Activated T-helper 1 cell treated with anti-CD3 and anti-CD28 coated beads, Interleukin-12 subunit alpha, Interleukin-12 subunit beta, Interleukin-2, Interleukin-4 antibody, amounts not matched to agents 30 ng/mL and 10 ng/mL and 1 ng/mL, durations not matched to agents 14 hours and 24 hours and 36 hours (primary cell): Measurements from ENCODE around the gene AQP6. TPM values are rescaled to one million over a fixed set of nuclear protein-coding genes. Genes with fewer than 3 reads are reported as not detected.

Source experiments
- DNase-seq: peaks from one replicate; pipeline ENCODE4 v3.0.0; 2021; ENCODE audit warnings: low spot score
- H3K27ac Mint-ChIP-seq: one replicate; pipeline ENCODE4 v1.8.0; 2021; ENCODE audit warnings: mild to moderate bottlenecking, mixed read lengths
- H3K27me3 Mint-ChIP-seq: one replicate; pipeline ENCODE4 v1.8.0; 2022; ENCODE audit warnings: mild to moderate bottlenecking, moderate library complexity, mixed read lengths; ENCODE audit not compliant: insufficient read depth
- H3K36me3 Mint-ChIP-seq: one replicate; pipeline ENCODE4 v1.8.0; 2021; ENCODE audit warnings: low read depth, mixed read lengths
- H3K4me1 Mint-ChIP-seq: one replicate; pipeline ENCODE4 v1.8.0; 2021; ENCODE audit warnings: low read depth, mixed read lengths
- H3K4me3 Mint-ChIP-seq: one replicate; pipeline ENCODE4 v1.8.0; 2021; ENCODE audit warnings: mild to moderate bottlenecking, moderate library complexity, mixed read lengths
- H3K9me3 Mint-ChIP-seq: one replicate; pipeline ENCODE4 v1.8.0; 2021; ENCODE audit warnings: mixed read lengths
- intact Hi-C: fragments of 100-400 bp; cut with micrococcal nuclease; formaldehyde crosslinking; loops from one replicate; pipeline ENCODE4 v1.15.1; 2024
- total RNA-seq: library from RNA; stranded (reverse); gene quantifications from 2 replicates; pipeline ENCODE4 v1.2.3, GENCODE V29; 2022

Gene AQP6, protein sequence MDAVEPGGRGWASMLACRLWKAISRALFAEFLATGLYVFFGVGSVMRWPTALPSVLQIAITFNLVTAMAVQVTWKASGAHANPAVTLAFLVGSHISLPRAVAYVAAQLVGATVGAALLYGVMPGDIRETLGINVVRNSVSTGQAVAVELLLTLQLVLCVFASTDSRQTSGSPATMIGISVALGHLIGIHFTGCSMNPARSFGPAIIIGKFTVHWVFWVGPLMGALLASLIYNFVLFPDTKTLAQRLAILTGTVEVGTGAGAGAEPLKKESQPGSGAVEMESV
- not detected in 2 replicates for total RNA-seq

DNA sequence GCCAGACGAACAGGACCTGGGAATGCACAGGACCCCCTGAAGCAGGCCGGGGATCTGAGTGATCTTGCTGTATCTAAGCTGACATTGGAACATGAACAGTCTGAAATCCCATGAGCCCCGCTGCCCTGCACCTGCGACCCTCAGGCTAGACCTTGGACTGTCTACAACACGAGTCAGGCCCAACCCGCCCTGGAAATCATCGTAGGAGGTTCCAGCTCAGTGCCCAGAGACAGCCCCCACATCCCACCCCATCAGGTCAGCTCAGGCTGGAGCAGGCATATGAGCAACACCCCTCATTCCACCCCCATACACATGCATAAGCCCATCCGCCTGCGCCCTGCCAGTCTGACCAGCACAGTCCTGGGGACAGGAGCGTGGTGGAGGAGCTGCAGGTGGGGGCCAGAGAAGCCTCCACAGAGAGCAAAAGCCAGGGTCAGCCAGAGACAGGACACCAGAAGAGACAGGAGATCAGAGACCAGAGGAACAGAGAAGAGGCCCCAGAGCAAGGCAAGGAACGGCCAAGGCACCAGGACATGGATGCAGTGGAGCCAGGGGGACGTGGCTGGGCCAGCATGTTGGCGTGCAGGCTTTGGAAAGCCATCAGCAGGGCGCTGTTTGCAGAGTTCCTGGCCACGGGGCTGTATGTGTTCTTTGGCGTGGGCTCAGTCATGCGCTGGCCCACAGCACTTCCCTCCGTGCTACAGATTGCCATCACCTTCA lies at the start of gene AQP6:
Gene AQP6, plus strand, starts transcription at position 307 of the 720 bp plus-strand sequence. Its CDS starts 227 bp downstream, at position 534.
- no peak within 1 kb of the TSS for H3K27ac Mint-ChIP-seq
- no peaks in the 10 kb centered on the region for H3K9me3 Mint-ChIP-seq
- H3K36me3 Mint-ChIP-seq, result no peaks in the 10 kb centered on the region
- no peaks in the 10 kb centered on the region for H3K4me1 Mint-ChIP-seq
- no peak within 1 kb of the TSS for H3K4me3 Mint-ChIP-seq
- intact Hi-C loops, result no loop called here
- DNase-seq, result no peak
- H3K27me3 Mint-ChIP-seq, result no peaks in the 10 kb centered on the region

DNA sequence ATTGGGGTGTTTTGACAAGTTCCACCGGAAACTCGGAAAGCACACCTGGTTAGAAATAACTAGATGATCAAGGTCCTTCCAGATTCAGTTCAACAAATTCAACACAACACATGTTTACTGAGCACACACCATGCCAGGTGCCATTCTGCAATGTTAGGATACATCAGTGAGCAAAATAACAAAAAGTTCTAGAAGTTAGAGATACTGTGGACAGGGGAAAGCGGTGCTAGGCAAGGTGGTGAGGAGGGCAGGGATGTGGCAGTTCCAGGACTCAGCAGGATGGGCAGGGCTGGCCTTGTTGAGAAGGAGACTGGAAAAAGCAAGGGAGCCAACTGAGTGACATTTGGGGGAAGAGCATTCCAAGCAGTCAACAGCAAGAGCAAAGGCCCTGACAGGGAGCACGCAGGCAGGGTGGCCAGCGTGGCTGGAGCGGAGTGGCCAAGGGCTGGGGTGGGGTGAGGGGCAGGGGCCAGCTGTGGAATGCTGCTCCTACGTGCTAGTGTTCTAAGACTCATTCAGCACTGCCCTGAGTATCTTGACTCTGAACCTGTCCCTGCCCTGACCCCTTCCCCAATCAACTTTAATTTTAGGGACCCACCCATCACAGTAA lies 49.6 kb upstream of the AQP6 start:
- intact Hi-C loops, result no loop called here
- peaks cover 7% of the 10 kb centered on the region for H3K27me3 Mint-ChIP-seq
- H3K4me1 Mint-ChIP-seq, result no peaks in the 10 kb centered on the region
- H3K9me3 Mint-ChIP-seq, result no peaks in the 10 kb centered on the region
- H3K4me3 Mint-ChIP-seq, result no peak overlapping the region
- no peak for DNase-seq
- H3K36me3 Mint-ChIP-seq, result no peaks in the 10 kb centered on the region
- H3K27ac Mint-ChIP-seq, result no peak overlapping the region

GRCh38 chr12:49923880-49924556 lies 48.7 kb upstream of the AQP6 start:
- intact Hi-C loops, result no loop called here
- Mint-ChIP-seq H3K27me3 (peaks cover 7% of the 10 kb centered on the region), H3K27ac (no peak overlapping the region), H3K9me3 (no peaks in the 10 kb centered on the region), H3K4me1 (no peaks in the 10 kb centered on the region), H3K36me3 (no peaks in the 10 kb centered on the region), H3K4me3 (no peak overlapping the region)
- DNase-seq, result no peak

- Mint-ChIP-seq H3K4me1 (no peaks in the 10 kb centered on the region), H3K36me3 (no peaks in the 10 kb centered on the region), H3K9me3 (no peaks in the 10 kb centered on the region), H3K4me3 (no peak overlapping the region), H3K27me3 (peaks cover 4% of the 10 kb centered on the region), H3K27ac (no peak overlapping the region)
- intact Hi-C loops, result no loop called here
- no peak for DNase-seq
These were observed 48.0 kb upstream of the AQP6 start for GRCh38 chr12:49924628-49925246.

- Mint-ChIP-seq H3K27me3 (peaks cover 4% of the 10 kb centered on the region), H3K9me3 (no peaks in the 10 kb centered on the region), H3K27ac (no peak overlapping the region), H3K4me1 (no peaks in the 10 kb centered on the region), H3K4me3 (no peak overlapping the region), H3K36me3 (no peaks in the 10 kb centered on the region)
- intact Hi-C loops, result no loop called here
- no peak for DNase-seq
These were observed 47.1 kb upstream of the AQP6 start for GRCh38 chr12:49925433-49926204.

DNA sequence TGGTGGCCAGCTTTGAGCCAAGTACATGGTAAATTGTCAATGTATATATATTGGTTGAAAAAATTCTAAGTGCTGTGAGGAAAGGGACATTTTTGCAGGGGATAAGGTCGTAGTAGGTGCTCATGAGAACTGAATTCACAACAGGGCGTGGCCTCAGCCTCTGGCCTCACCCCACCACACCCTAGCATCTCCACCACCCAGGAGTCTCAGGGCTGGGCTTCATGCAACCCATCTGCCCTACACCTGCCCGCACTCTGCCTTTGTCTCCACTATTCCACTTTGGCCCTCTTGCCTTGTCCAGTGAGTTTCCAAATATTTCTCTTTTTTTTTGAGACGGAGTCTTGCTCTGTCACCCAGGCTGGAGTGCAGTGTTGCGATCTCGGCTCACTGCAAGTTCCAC lies 44.3 kb upstream of the AQP6 start:
- Mint-ChIP-seq H3K4me3 (no peak overlapping the region), H3K27me3 (peaks cover 2% of the 10 kb centered on the region), H3K36me3 (no peaks in the 10 kb centered on the region), H3K4me1 (no peaks in the 10 kb centered on the region), H3K27ac (no peak overlapping the region), H3K9me3 (no peaks in the 10 kb centered on the region)
- intact Hi-C loops, result no loop called here
- DNase-seq, result no peak

GRCh38 chr12:49929581-49929980 lies 43.2 kb upstream of the AQP6 start:
- no peaks in the 10 kb centered on the region for H3K4me1 Mint-ChIP-seq
- no peaks in the 10 kb centered on the region for H3K9me3 Mint-ChIP-seq
- no peak overlapping the region for H3K27ac Mint-ChIP-seq
- DNase-seq, result no peak
- H3K27me3 Mint-ChIP-seq, result no peaks in the 10 kb centered on the region
- no peaks in the 10 kb centered on the region for H3K36me3 Mint-ChIP-seq
- intact Hi-C loops, result no loop called here
- no peak overlapping the region for H3K4me3 Mint-ChIP-seq

- no peak overlapping the region for H3K27ac Mint-ChIP-seq
These were observed 42.0 kb upstream of the AQP6 start for GRCh38 chr12:49930515-49931288.

GRCh38 chr12:49932023-49932422 lies 40.7 kb upstream of the AQP6 start:
- intact Hi-C loops, result no loop called here
- no peak overlapping the region for H3K4me3 Mint-ChIP-seq
- no peaks in the 10 kb centered on the region for H3K4me1 Mint-ChIP-seq
- no peak for DNase-seq
- H3K36me3 Mint-ChIP-seq, result no peaks in the 10 kb centered on the region
- H3K9me3 Mint-ChIP-seq, result no peaks in the 10 kb centered on the region
- H3K27ac Mint-ChIP-seq, result no peak overlapping the region
- peaks cover 2% of the 10 kb centered on the region for H3K27me3 Mint-ChIP-seq

More at GRCh38 chr12:49930515-49931288, 42.0 kb upstream of the AQP6 start:
- Mint-ChIP-seq H3K9me3 (no peaks in the 10 kb centered on the region), H3K36me3 (no peaks in the 10 kb centered on the region), H3K4me3 (no peak overlapping the region), H3K27me3 (no peaks in the 10 kb centered on the region), H3K4me1 (no peaks in the 10 kb centered on the region)
- intact Hi-C loops, result no loop called here
- DNase-seq, result no peak

- DNase-seq, result no peak
- no peaks in the 10 kb centered on the region for H3K9me3 Mint-ChIP-seq
- intact Hi-C loops, result no loop called here
- no peaks in the 10 kb centered on the region for H3K36me3 Mint-ChIP-seq
- H3K4me3 Mint-ChIP-seq, result no peak overlapping the region
- H3K27ac Mint-ChIP-seq, result no peak overlapping the region
- H3K4me1 Mint-ChIP-seq, result no peaks in the 10 kb centered on the region
- H3K27me3 Mint-ChIP-seq, result peaks cover 6% of the 10 kb centered on the region
These were observed 40.1 kb upstream of the AQP6 start for GRCh38 chr12:49932533-49933130.

GRCh38 chr12:49933796-49934195 lies 39.0 kb upstream of the AQP6 start:
- DNase-seq, result no peak
- intact Hi-C loops, result no loop called here
- no peaks in the 10 kb centered on the region for H3K36me3 Mint-ChIP-seq
- peaks cover 6% of the 10 kb centered on the region for H3K27me3 Mint-ChIP-seq
- no peaks in the 10 kb centered on the region for H3K4me1 Mint-ChIP-seq
- no peaks in the 10 kb centered on the region for H3K9me3 Mint-ChIP-seq
- H3K4me3 Mint-ChIP-seq, result no peak overlapping the region
- no peak overlapping the region for H3K27ac Mint-ChIP-seq
